Activated CD4-positive, alpha-beta T cell treated with anti-CD3 and anti-CD28 coated beads, Interleukin-2, amount 50 U/mL, for 4 hours (primary cell): ENCODE data around the gene DNAJB5.
"Not testable (repeated sequence)": the region's sequence is repeated elsewhere in the genome, so short reads cannot be mapped to it uniquely, and the experiment has no call there.

Source experiments
- DNase-seq, 2 experiments: peaks; one replicate each; pipeline ENCODE4 v3.0.0-alpha.2; 2020

Gene DNAJB5

DNA sequence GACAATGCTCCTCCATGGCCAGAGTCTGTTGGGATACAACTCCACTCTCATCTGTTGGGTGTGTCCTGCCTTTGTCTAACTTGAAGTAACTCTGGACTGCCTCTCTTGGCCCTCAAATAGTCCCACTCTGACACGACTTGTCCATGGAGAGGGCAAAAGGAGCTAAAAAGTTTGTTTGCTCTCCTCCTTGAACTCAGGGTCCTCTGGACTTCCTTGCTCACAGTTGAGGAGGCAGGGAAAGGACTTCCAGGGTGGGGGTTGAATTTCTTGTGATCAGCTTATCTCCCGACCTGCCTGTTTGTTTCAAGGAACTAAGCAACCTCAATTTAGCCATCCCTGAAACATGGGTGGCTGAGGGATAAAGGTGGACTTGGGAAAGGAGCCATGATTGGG lies 11.7 kb downstream of the DNAJB5 start:
- DNase-seq, result no peak

DNA sequence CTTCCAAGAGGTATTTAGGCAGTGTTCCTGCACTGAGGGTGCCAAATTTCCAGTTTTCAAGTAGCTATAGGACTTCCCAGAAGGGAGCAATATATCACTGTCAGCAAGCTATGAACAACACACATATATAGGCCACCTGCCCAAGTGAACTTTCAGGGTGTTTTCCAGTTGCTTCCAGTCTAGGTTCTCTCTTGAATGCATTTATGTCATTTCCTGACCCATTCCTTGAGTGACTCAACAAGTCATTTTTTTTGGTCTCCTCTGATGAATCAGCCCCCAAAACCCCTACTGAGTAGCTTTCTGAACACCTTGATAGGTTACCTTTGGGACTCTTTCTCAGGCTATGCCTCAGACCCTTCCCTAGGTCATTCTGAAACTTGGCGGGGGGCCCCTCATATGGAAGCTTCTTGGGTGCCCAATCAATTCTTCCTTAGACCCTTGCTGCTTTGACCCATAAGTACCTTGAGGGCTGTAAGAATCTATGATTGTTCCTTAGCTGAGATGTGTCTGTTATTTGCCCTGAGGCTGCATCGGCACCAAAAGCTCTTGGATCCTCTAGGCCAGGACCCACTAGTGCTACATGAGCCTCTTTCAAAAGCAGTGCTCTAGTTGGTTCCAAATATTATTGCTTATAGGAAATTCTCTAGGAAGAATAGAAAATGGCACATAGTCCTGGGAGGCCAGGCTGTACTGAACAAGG lies 12.4 kb downstream of the DNAJB5 start:
- no peak for DNase-seq

DNA sequence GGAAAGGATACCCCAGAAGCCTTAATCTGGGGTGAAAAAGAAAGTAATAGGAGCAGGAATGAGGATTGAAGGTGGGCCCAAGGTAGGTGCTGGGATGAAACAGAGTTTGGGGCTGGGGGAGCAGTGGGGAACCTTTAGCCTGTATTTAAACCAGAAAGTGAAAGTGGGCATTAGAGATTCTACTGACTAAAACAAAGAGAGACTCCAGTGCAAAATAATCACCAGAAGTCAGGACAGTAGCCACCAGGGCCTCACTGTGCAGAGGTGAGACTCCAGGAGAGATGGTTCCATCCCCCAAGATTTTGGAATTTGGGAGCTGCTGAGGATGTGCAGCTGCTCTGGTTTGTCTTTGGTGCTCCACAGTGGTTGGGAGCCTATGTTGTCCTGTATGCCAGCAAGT lies 13.1 kb downstream of the DNAJB5 start:
- no peak for DNase-seq

DNA sequence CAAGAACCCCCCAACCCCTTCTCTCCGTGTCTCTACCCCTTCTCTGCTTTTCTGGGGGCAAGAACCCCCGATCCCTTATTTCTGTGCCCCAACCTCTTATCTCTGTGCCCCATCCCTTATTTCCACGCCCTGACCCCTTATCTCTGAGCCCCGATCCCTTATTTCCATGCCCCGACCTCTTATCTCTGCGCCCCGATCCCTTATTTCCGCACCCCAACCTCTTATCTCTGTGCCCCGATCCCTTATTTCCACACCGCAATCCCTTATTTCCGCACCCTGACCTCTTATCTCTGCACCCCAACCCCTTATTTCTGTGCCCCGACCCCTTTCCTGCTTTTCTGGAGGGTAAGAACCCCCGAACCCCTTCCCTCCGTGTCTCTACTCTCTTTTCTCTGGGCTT lies 14.8 kb downstream of the DNAJB5 start:
- DNase-seq, result not testable (repeated sequence)

DNA sequence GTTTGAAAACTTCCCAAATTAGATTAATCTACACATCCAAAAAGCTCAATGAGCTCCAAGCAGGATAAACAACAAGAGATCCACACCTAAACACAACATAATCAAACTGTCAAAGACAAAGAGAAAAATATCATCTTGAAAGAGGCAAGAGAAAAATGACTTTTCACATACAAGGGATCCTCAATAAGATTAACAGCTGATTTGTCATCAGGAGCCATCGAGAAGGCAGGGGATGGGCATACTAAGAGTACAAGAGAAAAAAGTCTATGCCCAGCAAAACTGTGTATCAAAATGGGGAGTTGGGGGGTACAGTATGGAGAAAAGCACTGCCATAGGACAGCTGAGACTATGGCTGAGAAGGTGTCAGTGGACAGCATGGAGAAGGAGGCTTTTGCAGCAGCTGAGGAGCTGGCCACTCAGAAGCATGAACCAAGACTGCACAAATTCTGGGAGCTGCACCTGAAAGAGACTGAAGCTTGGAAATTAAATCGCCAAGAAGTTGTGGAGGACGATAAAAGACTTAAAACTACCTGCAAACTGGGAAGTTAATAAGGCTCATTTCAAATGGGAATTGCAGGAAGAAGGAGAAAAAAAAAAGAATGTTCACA lies 20.9 kb downstream of the DNAJB5 start:
- no peak for DNase-seq

DNA sequence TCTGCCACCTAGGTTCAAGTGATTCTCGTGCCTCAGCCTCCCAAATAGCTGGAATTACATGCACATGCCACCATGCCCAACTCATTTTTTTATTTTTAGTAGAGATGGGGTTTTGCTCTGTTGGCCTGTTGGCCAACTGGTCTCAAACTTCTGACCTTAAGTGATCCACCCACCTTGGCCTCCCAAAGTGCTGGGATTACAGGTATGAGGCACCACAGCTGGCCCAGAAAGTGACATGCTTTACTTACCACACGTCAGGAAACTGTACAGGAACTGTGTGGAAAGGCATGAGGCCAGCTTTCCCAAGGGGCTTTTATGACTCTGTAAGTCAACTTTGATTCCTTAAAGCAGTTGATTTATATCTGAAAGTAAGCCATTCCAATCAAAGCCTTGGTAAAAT lies 25.0 kb downstream of the DNAJB5 start:
- DNase-seq, result no peak

DNA sequence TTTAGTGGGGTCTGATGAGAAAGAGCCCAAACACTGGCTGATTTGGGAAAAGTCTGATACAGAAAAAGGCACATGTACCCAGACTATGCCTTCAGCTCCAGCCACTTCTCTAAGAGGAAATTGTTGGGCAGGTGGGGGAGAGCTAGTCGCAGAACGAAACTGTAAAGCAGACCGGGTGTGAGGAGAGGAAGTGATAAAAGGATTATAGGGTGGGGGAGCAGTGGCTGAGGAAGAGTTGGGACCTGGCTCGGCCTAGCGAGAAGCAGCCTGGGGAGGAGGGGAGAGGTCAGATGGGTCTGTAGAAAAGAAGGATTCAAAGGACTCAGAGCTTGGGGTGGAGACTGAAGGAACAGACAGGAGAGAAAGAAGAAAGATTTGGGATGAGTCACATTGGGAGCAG lies 33.9 kb downstream of the DNAJB5 start:
- not testable (repeated sequence) for DNase-seq

DNA sequence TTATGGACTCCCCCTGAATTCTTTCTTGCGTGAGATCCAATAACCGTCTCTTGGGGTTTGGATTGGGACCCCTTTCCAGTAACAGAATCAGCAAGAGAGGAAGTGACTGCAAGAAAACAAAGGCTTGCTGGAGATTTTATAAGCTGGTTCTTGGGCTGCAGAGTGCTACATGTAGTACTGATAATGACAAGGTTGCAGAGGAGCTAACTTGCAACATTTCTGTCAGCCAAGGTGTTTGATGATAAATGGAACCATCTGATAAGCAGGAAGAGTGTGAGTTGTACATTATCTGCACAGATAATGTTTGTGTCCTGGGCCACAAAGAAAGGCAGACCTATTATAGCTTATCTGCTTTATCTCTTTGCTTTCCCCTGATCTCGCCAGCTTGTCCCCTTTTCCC lies 37.1 kb downstream of the DNAJB5 start:
- DNase-seq, result no peak

DNA sequence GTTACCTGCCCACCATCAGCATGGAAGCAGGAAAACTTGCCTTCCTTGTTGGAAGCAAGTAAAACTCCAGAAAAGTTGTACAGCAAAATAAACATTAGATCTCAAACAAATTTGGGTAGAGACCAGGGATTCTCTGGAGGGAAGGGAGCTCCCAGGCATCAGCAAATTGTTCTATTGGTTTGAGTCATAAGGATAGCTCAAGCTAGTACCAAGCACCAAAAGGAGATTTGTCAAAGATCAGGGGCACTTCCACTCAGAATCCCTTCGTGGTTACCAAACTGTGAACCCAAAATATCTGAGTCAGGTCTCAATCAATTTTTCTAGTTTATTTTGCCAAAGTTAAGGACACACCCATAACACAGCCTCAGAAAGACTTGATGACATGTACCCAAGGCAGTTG lies 37.8 kb downstream of the DNAJB5 start:
- DNase-seq, result no peak

DNA sequence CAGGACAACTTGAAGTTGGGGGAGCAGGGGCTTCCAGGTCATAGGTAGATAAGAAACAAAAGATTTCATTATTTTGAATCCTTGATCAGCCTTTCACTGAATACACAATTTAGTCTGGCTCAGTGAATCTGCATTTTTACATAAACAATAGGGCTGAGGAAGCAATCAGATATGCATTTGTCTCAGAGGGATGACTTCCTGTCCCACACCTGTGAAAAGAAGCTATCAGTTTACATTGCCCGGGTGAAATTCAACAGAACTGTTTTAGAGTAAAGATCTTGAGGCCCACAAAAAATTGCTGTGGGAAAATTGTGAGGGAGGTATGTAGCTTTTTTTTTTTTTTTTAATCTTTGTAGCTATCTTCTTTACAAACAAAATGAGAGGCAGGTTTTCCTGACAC lies 38.3 kb downstream of the DNAJB5 start:
- no peak for DNase-seq

DNA sequence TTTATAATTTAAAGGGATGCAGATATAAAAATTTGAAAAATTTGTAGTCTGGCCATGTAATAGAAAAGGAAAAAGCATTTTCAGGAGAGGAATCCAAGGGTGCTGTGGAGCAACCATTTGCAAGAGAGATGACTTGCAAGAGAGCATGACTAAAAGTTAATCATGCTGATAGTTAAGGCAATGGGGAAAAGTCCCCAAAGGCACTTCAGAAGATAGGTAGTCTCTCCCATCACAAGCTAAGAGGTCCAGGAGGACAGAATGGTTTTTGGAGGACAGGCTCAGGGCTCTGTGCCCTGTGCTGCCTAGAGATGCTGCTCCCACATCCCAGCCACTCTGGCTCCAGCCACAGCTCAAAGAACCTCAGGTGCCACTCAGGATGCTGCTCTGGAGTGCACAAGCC lies 38.8 kb downstream of the DNAJB5 start:
- no peak for DNase-seq

DNA sequence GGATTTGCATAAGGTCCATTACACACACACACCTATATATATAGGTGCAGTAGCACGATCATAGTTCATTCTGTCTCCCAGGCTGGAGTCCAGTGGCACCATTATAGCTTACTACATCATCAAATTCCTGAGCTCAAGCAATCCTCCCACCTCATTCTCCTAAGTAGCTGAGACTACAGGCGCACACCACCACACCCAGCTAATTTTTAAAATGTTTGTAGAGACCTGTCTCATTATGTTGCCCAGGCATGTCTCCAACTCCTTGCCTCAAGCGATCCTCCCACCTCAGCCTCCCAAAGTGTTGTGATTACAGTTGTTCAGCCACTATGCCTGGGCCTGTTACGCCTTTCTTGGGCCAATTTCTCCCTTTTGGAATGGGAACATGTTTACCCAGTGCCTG lies 39.7 kb downstream of the DNAJB5 start:
- DNase-seq, result no peak

DNA sequence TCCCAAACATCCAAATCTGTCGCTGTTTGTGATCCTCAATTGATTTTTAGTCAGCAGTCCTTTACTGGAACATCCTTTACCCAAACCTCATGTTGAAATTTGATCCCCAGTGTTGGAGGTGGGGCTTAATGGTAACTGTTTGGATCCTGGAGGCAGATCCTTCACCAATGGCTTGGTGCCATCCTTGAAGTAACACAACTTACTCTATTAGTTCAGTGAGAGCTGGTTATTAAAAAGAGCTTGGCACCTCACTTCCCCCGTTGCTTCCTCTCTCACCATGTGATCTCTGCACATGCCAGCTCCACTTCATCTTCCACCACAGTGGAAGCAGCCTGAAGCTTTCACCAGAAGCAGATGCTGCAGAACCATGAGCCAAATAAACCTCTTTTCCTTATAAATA lies 40.3 kb downstream of the DNAJB5 start:
- DNase-seq, result no peak

DNA sequence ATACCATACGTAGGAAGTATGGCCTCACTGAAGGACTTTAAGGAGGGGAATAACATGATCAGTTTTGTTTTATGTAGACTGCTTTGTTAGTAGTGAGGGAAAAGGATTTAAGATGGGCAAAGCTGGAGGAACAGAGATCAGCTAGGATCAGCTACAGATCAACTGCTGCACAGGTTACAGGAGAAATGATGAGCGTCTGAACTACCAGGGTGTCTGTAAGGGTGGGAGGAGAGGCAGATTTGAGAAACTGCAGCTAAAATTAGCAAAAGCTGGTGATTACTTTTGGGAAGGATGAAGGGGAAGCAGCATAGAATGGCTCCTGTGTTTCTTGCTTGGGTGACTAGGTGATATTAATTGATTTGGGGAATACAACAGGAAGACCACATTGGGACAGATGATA lies 43.6 kb downstream of the DNAJB5 start:
- no peak for DNase-seq

DNA sequence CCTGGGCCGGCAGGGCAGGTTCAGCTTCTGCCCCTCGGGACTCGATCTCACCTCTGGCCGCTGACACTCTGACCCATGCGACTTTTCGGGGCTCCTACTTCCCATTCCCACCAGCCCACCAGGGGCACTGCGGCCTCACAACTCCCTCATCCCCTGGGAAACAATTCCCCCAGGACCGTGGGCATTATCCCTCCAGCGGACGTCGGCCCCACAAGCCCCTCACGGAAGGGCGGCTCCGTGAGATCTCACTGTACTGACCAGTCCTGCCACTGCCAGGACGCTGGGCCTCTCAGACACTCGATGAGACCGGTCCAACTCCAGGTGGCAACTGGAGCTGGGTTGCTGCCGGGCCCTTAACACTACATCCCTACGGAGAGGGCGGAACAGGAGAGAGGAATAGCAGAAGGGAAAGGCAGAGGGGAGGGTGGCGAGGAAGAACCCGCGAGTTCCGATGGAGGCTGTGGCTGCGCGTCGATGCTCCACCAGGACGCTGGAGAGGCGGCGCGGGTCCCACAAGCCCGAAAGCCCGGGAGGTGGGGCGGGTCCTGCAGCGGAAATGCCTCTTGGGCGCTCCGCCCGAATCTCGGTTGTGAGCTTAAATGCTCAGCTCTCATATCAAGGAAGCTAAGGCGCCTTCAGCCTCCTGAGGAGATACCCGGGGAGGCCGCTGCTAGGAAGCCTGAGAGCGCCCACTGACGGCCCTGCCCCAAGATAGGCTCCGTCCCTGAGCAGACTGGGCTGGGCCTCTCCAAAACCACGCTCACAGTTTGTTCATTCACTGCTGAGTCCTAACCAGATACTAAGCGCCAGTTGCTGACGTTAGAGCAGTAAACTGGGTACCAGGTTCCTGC lies 46.5 kb downstream of the DNAJB5 start:
- DNase-seq, result peak; percentile 20 to 23

DNA sequence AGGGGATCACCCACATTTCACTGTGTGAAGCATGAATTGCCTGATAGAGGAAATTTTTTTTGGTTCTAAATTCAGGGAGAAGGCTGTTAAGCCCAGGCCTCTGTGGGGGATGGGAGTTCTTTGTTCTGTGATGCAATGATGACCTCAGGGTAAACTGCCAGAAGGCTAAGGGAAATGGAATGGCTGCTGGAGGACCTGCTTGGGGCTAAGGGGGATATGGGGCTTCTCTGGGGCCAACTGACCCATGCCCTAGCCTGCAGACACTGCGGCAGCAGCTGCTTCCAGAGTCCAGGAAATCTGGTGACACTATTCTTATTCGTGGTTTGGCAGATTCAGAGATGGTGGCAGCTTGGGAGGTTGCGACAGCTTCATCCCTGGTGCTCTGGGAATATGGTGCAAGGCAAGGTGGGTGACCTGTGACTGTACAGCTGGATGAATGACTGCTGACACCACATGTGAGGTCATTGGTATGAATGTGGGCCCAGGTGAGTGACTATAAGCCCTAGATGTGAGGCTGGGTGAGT lies 52.6 kb downstream of the DNAJB5 start:
- DNase-seq, result no peak

DNA sequence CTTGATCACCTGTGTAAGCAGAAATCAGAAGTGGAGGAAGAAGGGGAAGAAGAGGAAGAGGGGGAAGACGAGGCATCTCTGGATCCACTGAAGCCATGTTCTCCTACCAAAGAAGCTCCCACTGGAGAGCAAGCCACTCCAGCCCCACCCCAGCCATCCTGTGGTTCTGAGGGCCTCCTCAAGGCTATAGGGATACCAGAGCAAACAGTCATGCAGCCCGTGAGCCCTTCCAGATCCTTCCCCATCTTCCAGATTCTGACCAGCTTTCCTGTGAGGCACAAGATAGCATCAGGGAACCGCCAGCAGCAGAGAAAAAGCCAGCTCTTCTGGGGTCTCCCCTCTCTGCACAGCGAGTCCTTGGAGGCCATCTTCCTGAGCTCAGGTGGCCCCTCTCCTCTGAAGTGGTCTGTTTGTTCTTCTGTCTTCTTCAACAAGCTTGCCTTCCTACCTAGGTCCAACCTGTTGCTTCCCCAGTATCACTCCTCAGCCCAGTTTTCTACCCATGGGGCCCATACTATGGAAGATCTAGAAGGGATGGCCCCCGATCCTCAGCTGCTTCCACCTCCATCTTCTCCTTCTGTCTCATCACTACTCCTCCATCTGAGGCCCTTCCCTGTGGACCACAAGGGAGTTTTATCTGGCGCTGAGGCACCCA lies 53.5 kb downstream of the DNAJB5 start:
- DNase-seq, result no peak

DNA sequence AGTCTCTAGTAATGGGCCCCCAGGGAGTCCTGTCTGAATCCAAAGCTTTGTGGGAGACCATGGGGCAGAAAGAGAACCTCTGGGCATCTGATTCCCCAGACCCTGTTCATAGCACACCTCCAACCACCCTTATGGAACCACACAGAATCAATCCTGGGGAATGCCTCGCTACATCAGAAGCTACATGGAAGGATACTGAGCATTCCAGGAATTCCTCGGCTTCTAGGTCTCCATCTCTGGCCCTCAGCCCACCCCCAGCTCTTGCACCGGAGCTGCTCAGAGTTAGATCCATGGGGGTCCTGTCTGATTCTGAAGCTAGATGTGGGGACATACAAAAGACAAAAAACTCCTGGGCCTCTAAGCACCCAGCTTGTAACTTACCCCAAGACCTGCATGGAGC lies 54.5 kb downstream of the DNAJB5 start:
- no peak for DNase-seq
